Activated T-helper 2 cell treated with anti-CD3 and anti-CD28 coated beads, Interferon-gamma antibody, Interleukin-2, Interleukin-4, amounts not matched to agents 10 μg/mL and 5 μg/mL and 100 μg/mL, durations not matched to agents 14 hours and 24 hours and 36 hours (primary cell): Measurements from ENCODE around the gene CYP39A1. TPM values are rescaled to one million over a fixed set of nuclear protein-coding genes. Genes with fewer than 3 reads are reported as not detected.
"Not testable (repeated sequence)": the region's sequence is repeated elsewhere in the genome, so short reads cannot be mapped to it uniquely, and the experiment has no call there.

Experiments
- DNase-seq: peaks from one replicate; pipeline ENCODE4 v3.0.0; 2021; ENCODE audit warnings: low spot score
- H3K27ac Mint-ChIP-seq: one replicate; pipeline ENCODE4 v1.8.0; 2021; ENCODE audit warnings: mixed read lengths
- H3K27me3 Mint-ChIP-seq: one replicate; pipeline ENCODE4 v1.8.0; 2021; ENCODE audit warnings: low read depth, mixed read lengths
- H3K36me3 Mint-ChIP-seq: one replicate; pipeline ENCODE4 v1.8.0; 2021; ENCODE audit warnings: low read depth, mixed read lengths
- H3K4me1 Mint-ChIP-seq: one replicate; pipeline ENCODE4 v1.8.0; 2021; ENCODE audit warnings: low read depth, mixed read lengths
- H3K4me3 Mint-ChIP-seq: one replicate; pipeline ENCODE4 v1.8.0; 2021; ENCODE audit warnings: low read depth, mild to moderate bottlenecking, moderate library complexity, mixed read lengths
- H3K9me3 Mint-ChIP-seq: one replicate; pipeline ENCODE4 v1.8.0; 2021; ENCODE audit warnings: mixed read lengths
- intact Hi-C: fragments of 100-400 bp; cut with micrococcal nuclease; formaldehyde crosslinking; loops from one replicate; pipeline ENCODE4 v1.15.1; 2023
- total RNA-seq: library from RNA; stranded (reverse); gene quantifications from 2 replicates; pipeline ENCODE4 v1.2.3, GENCODE V29; 2022

CYP39A1 gene
- total RNA-seq, 1 donor from 2014 or later: not detected

DNA sequence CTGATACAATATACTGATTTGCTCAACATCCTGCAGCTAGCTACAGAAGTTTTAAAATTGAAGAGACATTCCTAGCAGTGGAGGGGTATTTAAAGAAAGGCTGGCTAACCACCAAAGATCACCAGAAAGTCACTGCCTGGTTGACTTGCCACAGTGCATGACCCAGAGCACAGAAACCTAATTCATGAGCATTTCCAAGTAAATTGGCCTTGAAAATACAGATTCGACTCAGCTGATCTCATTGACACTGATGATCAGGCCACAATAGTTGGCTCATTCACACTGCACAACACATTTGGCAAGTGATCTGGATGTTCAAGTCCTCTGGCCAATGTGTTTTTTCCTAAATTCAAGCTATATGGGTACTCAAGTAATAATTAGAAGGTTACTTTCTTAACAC is 21.8 kb upstream of the CYP39A1 start:
- intact Hi-C loops: no loop called here
- H3K27ac Mint-ChIP-seq: no peak overlapping the region
- H3K36me3 Mint-ChIP-seq: no peaks in the 10 kb centered on the region
- H3K4me1 Mint-ChIP-seq: no peaks in the 10 kb centered on the region
- no peaks in the 10 kb centered on the region for H3K9me3 Mint-ChIP-seq
- DNase-seq: no peak
- H3K27me3 Mint-ChIP-seq: peaks cover 3% of the 10 kb centered on the region
- no peak overlapping the region for H3K4me3 Mint-ChIP-seq

- no peak for DNase-seq
- H3K4me3 Mint-ChIP-seq: no peak overlapping the region
- no peak overlapping the region for H3K27ac Mint-ChIP-seq
- H3K4me1 Mint-ChIP-seq: no peaks in the 10 kb centered on the region
- intact Hi-C loops: no loop called here
- H3K9me3 Mint-ChIP-seq: no peaks in the 10 kb centered on the region
- H3K27me3 Mint-ChIP-seq: peaks cover 3% of the 10 kb centered on the region
- no peaks in the 10 kb centered on the region for H3K36me3 Mint-ChIP-seq
Measured at GRCh38 chr6:46667377-46667776, 14.8 kb upstream of the CYP39A1 start.

DNA sequence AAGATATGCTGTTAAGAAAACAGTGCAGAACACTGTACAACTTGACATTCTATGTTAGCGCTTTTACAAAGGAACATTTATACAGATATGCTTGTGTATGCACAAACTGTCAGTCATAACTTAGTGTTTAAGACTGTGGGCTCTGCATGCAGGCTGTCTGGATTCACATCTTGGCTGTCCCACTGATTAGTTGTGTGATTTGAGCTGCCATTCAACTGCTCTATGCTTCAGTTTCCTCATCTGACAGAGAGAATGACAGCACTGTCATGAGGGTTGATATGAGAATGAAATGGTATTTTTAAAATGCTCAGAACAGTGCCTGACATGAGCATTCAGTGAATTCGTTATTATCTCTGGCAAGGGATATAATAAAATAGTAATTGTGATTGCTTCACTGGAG is 8.9 kb upstream of the CYP39A1 start:
- intact Hi-C loops: no loop called here
- peaks cover 11% of the 10 kb centered on the region for H3K27me3 Mint-ChIP-seq
- H3K27ac Mint-ChIP-seq: no peak overlapping the region
- no peaks in the 10 kb centered on the region for H3K9me3 Mint-ChIP-seq
- no peak overlapping the region for H3K4me3 Mint-ChIP-seq
- H3K4me1 Mint-ChIP-seq: no peaks in the 10 kb centered on the region
- H3K36me3 Mint-ChIP-seq: no peaks in the 10 kb centered on the region
- DNase-seq: no peak

DNA sequence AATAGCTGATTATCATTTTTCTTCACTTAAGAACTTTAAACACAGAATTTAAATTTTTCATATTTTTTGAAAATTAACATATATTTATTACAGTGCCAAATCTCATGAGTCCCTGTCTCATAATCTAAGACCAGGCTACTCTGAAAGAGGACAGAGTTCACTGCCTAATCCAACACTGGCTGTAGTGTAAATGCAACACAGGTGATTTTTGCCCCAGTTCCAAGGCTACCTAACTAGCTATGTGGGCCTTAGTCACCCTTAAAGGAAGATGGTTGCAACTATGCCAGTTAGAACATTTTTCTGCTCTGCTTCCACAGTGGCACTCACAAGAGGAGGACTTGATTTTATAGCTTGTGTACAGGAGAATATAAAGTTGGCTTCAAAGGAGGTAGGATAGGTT is 5.0 kb upstream of the CYP39A1 start:
- no peak for DNase-seq
- Mint-ChIP-seq H3K27me3 (peaks cover 36% of the 10 kb centered on the region), H3K27ac (no peak overlapping the region), H3K9me3 (no peaks in the 10 kb centered on the region), H3K4me3 (no peak overlapping the region), H3K4me1 (peaks cover 5% of the 10 kb centered on the region), H3K36me3 (no peaks in the 10 kb centered on the region)
- intact Hi-C loops: no loop called here

DNA sequence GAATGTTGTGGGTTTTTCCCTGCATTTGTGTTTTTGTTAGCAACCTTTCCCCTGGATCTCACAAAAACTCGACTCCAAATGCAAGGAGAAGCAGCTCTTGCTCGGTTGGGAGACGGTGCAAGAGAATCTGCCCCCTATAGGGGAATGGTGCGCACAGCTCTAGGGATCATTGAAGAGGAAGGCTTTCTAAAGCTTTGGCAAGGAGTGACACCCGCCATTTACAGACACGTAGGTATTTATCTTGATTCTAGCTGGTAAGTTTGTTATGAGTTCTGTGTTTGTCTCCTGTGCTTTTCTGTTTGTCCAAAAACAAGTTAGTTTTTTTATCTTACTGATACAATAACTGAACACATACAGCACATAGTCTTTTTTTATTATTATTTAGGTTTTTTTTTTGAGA is 3.2 kb upstream of the CYP39A1 start:
- intact Hi-C loops: no loop called here
- Mint-ChIP-seq H3K9me3 (no peaks in the 10 kb centered on the region), H3K4me1 (peaks cover 13% of the 10 kb centered on the region), H3K27ac (no peak overlapping the region), H3K36me3 (no peaks in the 10 kb centered on the region), H3K4me3 (no peak overlapping the region), H3K27me3 (peaks cover 44% of the 10 kb centered on the region)
- no peak for DNase-seq

DNA sequence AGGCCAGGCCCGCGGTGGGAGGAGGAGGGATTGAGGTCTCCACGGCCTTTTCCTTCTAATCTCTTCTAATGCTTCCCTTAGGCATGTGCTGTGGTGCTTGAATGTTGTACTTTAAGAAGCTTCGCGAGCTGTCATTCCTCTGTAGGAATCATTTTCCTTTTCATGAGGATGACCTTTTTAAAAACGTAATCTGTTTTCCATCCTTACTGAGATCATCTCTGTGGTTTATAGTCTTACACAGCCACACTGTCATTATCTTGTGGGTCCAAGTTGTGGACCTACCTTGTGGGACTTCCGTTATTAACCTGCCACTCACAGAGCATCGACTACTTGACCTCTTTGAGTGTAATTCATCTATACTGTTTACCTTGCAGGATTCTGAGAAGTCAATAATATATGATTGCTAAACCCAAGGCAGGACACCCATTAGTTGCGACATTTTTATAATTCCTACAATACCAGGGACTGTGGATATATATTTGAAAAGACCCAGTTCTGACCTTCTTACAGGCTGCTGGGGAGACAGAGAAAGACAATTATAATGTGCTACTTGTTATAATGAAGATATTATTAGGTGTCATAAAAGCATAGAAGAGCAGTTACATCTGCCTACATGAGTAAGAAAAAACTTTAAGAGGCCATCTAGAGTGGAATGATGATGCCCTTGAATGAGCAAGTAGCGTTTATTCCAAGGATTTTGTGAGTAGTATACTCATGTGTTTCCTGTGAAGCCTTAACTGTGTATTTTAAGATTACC is 999 bp upstream of the CYP39A1 start:
- intact Hi-C loops: no loop called here
- peaks cover 14% of the 10 kb centered on the region for H3K4me1 Mint-ChIP-seq
- DNase-seq: no peak
- peak overlapping the region; percentile 83 for H3K4me3 Mint-ChIP-seq
- H3K27ac Mint-ChIP-seq: no peak overlapping the region
- H3K27me3 Mint-ChIP-seq: peaks cover 51% of the 10 kb centered on the region
- no peaks in the 10 kb centered on the region for H3K9me3 Mint-ChIP-seq
- no peaks in the 10 kb centered on the region for H3K36me3 Mint-ChIP-seq

- Mint-ChIP-seq H3K36me3 (no peaks in the 10 kb centered on the region), H3K27ac (no peak overlapping the region), H3K27me3 (peaks cover 51% of the 10 kb centered on the region), H3K9me3 (no peaks in the 10 kb centered on the region), H3K4me1 (peaks cover 14% of the 10 kb centered on the region), H3K4me3 (peak overlapping the region; percentile 83)
- intact Hi-C loops: no loop called here
- no peak for DNase-seq
Measured at GRCh38 chr6:46652232-46652602, 401 bp downstream of the CYP39A1 start.

DNA sequence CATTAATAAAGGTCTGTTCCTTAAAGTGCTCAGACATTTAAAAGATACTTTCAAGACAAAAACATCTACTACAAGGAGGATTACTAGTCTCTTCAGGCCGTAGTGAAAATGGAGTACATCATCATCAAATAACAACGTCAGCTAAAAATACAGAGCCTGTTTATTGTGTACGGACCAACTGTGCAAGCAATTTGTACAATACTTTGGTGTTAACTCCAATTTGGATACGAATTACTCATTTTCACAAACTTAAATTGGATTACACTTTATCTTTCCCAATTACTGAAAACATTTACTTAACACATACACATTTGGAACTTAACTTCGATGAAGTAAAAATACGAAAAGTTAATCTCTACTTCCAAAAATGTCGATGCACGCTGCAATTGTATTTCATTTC is 802 bp downstream of the CYP39A1 start:
- no peak overlapping the region for H3K4me3 Mint-ChIP-seq
- no peak for DNase-seq

GRCh38 chr6:46651006-46651405 is 1.6 kb downstream of the CYP39A1 start:
- DNase-seq: no peak
- peaks cover 54% of the 10 kb centered on the region for H3K27me3 Mint-ChIP-seq
- H3K4me3 Mint-ChIP-seq: no peak overlapping the region
- intact Hi-C loops: no loop called here
- peaks cover 14% of the 10 kb centered on the region for H3K4me1 Mint-ChIP-seq
- H3K9me3 Mint-ChIP-seq: no peaks in the 10 kb centered on the region
- no peaks in the 10 kb centered on the region for H3K36me3 Mint-ChIP-seq
- H3K27ac Mint-ChIP-seq: no peak overlapping the region

More for the DNA sequence above, 802 bp downstream of the CYP39A1 start:
- Mint-ChIP-seq H3K9me3 (no peaks in the 10 kb centered on the region), H3K27ac (no peak overlapping the region), H3K4me1 (peaks cover 14% of the 10 kb centered on the region), H3K36me3 (no peaks in the 10 kb centered on the region), H3K27me3 (peaks cover 53% of the 10 kb centered on the region)
- intact Hi-C loops: no loop called here

DNA sequence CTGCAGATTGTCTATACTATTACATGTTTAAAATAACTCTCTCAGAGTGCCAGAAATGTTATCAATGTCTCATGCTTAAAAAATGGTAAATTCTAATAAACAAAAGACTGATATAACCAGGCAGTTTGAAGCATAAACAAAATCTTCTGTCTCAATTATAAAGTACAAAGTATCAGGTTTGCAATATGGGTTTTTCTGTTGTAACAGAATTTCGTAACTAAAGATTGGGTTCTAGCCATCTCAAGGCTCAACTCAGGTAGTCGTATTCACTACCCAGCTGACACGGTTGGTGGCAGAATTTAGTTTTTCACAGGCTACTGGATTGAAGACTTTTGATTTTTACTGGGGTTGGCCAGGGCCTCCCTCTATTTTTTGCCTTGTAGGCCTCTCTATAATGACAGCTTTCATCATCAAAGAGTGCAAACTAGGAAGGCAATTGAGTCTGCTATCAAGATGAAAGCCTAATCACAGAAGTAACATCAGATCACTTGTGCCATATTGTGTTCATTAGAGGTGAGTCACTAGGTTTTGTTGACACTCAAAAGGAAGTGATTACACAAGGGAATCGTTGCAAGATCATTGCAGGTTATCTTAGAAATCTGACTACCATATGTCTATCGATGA is 3.6 kb downstream of the CYP39A1 start:
- H3K9me3 Mint-ChIP-seq: no peaks in the 10 kb centered on the region
- peaks cover 40% of the 10 kb centered on the region for H3K27me3 Mint-ChIP-seq
- H3K4me3 Mint-ChIP-seq: no peak overlapping the region
- H3K27ac Mint-ChIP-seq: no peak overlapping the region
- H3K4me1 Mint-ChIP-seq: peaks cover 16% of the 10 kb centered on the region
- H3K36me3 Mint-ChIP-seq: no peaks in the 10 kb centered on the region
- DNase-seq: no peak
- intact Hi-C loops: no loop called here

DNA sequence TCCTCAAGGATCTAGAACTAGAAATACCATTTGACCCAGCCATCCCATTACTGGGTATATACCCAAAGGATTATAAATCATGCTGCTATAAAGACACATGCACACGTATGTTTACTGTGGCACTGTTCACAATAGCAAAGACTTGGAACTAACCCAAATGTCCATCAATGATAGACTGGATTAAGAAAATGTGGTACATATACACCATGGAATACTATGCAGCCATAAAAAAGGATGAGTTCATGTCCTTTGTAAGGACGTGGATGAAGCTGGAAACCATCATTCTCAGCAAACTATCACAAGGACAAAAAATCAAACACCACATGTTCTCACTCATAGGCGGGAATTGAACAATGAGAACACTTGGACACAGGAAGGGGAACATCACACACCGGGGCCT is 4.5 kb downstream of the CYP39A1 start:
- H3K9me3 Mint-ChIP-seq, intact Hi-C loops: not testable (repeated sequence)

GRCh38 chr6:46645265-46645664 is 7.4 kb downstream of the CYP39A1 start:
- Mint-ChIP-seq H3K36me3 (no peaks in the 10 kb centered on the region), H3K4me1 (peaks cover 10% of the 10 kb centered on the region), H3K4me3 (no peak overlapping the region), H3K9me3 (peaks cover 5% of the 10 kb centered on the region), H3K27me3 (peaks cover 16% of the 10 kb centered on the region), H3K27ac (no peak overlapping the region)
- DNase-seq: no peak
- intact Hi-C loops: no loop called here

More for the DNA sequence above, 4.5 kb downstream of the CYP39A1 start:
- H3K4me3 Mint-ChIP-seq, DNase-seq, H3K27ac Mint-ChIP-seq, H3K36me3 Mint-ChIP-seq: not testable (repeated sequence)
- Mint-ChIP-seq H3K27me3 (peaks cover 32% of the 10 kb centered on the region), H3K4me1 (peaks cover 13% of the 10 kb centered on the region)

DNA sequence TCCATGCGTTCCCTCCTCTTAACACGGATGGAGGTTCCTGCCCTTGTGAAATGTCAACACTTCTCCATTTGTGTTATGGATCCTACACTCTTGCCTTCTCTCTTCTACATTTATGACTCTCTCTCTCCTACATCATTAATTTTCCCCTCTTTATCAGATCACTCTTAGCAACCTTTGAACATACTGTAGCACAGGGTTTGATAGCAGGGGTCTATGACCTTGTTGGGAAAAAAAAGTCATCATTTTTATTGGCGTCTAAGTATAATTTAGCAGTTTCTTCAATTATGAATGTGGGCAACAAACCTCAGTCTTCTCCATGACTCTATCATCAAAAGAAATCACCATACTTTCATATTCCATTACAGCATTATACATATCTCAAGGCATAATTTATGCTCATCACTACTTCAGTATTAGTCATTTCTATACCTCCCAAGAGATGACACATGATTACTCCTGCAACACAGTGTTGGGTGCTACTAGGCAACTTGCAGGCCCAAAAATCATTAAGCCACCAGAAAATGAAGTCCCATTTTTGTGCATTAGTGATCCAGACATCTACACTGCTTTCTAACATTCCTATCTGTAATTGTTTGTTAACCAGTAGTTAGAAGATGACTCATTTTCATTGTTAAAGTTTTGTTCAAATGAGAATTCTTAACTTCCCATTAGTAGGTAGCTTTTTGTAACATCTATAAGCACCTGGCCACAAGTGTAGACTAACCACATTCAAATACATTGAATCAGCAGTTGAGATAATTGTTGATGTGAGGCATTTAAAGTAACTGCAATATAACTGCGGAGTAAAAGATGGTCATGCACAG is 9.5 kb downstream of the CYP39A1 start:
- H3K27me3 Mint-ChIP-seq: peaks cover 9% of the 10 kb centered on the region
- peak overlapping the region; percentile 3 for H3K27ac Mint-ChIP-seq
- no peak for DNase-seq
- H3K36me3 Mint-ChIP-seq: no peaks in the 10 kb centered on the region
- H3K9me3 Mint-ChIP-seq: peaks cover 5% of the 10 kb centered on the region
- intact Hi-C loops: no loop called here
- H3K4me3 Mint-ChIP-seq: no peak overlapping the region
- H3K4me1 Mint-ChIP-seq: peaks cover 9% of the 10 kb centered on the region
